HTR-8/SVneo (cell line): Measurements from ENCODE around the gene LRRTM4.
"Not testable (repeated sequence)": the region's sequence is repeated elsewhere in the genome, so short reads cannot be mapped to it uniquely, and the experiment has no call there.

Source experiments
- DNase-seq: peaks from one replicate; pipeline ENCODE4 v3.0.0; 2011; ENCODE audit warnings: low spot score, mixed read lengths; ENCODE audit not compliant: insufficient read length
- FAIRE-seq: peaks from 2 replicates; lab custom pipeline; 2011; peaks lifted over from hg19 to GRCh38; lab: Jason Lieb, UNC

LRRTM4 gene

GRCh38 chr2:77101796-77102452 is 420.3 kb downstream of the LRRTM4 start:
- FAIRE-seq (no peak), DNase-seq (no peak)

GRCh38 chr2:77099961-77100360 is 422.2 kb downstream of the LRRTM4 start:
- DNase-seq = no peak
- FAIRE-seq = no peak

GRCh38 chr2:77095525-77095924 is 426.7 kb downstream of the LRRTM4 start:
- not testable (repeated sequence) for DNase-seq, FAIRE-seq

GRCh38 chr2:77095096-77095495 is 427.1 kb downstream of the LRRTM4 start:
- DNase-seq (no peak), FAIRE-seq (no peak)

- DNase-seq, FAIRE-seq: not testable (repeated sequence)
Measured at GRCh38 chr2:77088424-77088823, 433.8 kb downstream of the LRRTM4 start.

- FAIRE-seq = no peak
- no peak for DNase-seq
Measured at GRCh38 chr2:77087987-77088414, 434.2 kb downstream of the LRRTM4 start.

- DNase-seq (no peak), FAIRE-seq (no peak)
Measured at GRCh38 chr2:77086478-77086877, 435.7 kb downstream of the LRRTM4 start.

- no peak for DNase-seq
- FAIRE-seq = no peak
Measured at GRCh38 chr2:77086051-77086450, 436.1 kb downstream of the LRRTM4 start.

GRCh38 chr2:77085561-77085960 is 436.6 kb downstream of the LRRTM4 start:
- no peak for DNase-seq
- no peak for FAIRE-seq

GRCh38 chr2:77081597-77081996 is 440.6 kb downstream of the LRRTM4 start:
- FAIRE-seq (no peak), DNase-seq (no peak)

- no peak for FAIRE-seq
- DNase-seq = no peak
Measured at GRCh38 chr2:77064324-77064723, 457.9 kb downstream of the LRRTM4 start.

GRCh38 chr2:77054938-77055337 is 467.2 kb downstream of the LRRTM4 start:
- FAIRE-seq (no peak), DNase-seq (no peak)

GRCh38 chr2:77046339-77046738 is 475.8 kb downstream of the LRRTM4 start:
- no peak for FAIRE-seq
- DNase-seq = no peak

GRCh38 chr2:77045456-77045855 is 476.7 kb downstream of the LRRTM4 start:
- not testable (repeated sequence) for FAIRE-seq, DNase-seq

- no peak for FAIRE-seq
- no peak for DNase-seq
Measured at GRCh38 chr2:77034445-77034844, 487.7 kb downstream of the LRRTM4 start.

GRCh38 chr2:77029237-77029636 is 492.9 kb downstream of the LRRTM4 start:
- FAIRE-seq, DNase-seq: not testable (repeated sequence)

GRCh38 chr2:77028032-77028600 is 494.1 kb downstream of the LRRTM4 start:
- FAIRE-seq (no peak), DNase-seq (no peak)

GRCh38 chr2:77025714-77026113 is 496.5 kb downstream of the LRRTM4 start:
- no peak for DNase-seq
- no peak for FAIRE-seq

- no peak for DNase-seq
- FAIRE-seq = no peak
Measured at GRCh38 chr2:77021161-77021560, 501.0 kb downstream of the LRRTM4 start.

- no peak for DNase-seq
- FAIRE-seq = no peak
Measured at GRCh38 chr2:77018219-77018618, 504.0 kb downstream of the LRRTM4 start.

- DNase-seq (no peak), FAIRE-seq (no peak)
Measured at GRCh38 chr2:77017355-77017745, 504.8 kb downstream of the LRRTM4 start.
